ENCODE data around the gene UBE4B. TPM values are rescaled to one million over a fixed set of nuclear protein-coding genes. Genes with fewer than 3 reads are reported as not detected.

The UBE4B gene
- total and polyA plus RNA-seq, 10 of the 15 experiments (the other 5 are each of a cell fraction or from before 2014, with no cell fraction given) = 2.9 to 32.6 (median 20.7) TPM

- 61% methylated on average over 3 of the region's 3 CpGs for WGBS (ENCODE audit: insufficient coverage, insufficient replicate concordance, low lambda C conversion rate, missing lambda C conversion rate)
- H3K4me3 ChIP-seq = no peak overlapping the region
- H3K4me1 ChIP-seq (ENCODE audit: control insufficient read depth, insufficient read depth, low read length) = peaks cover 10% of the 10 kb centered on the region
- FAIRE-seq = no peak
- CTCF ChIA-PET = interaction anchor here (0.6 to 1.3 kb wide), 7 partner anchors 12 to 272 kb away, joined by 3 to 5 read pairs (median 3); no protein-coding TSS in a partner anchor
- in situ Hi-C loops (cut with MboI) = no loop called here
- no peaks in the 10 kb centered on the region for H3K9me3 ChIP-seq (replicated peaks; ENCODE audit: control insufficient read depth, insufficient read depth, low read length)
- H3K27ac ChIP-seq (ENCODE audit: control insufficient read depth, insufficient read depth) = no peak overlapping the region
- no peak for ATAC-seq
- no peak overlapping the region for H2AFZ ChIP-seq (ENCODE audit: control insufficient read depth, low read depth, low read length)
- DNase-seq (ENCODE audit: low read depth, low spot score) = no peak
- TF ChIP-seq ZNF622 (IDR thresholded peaks at IDR 0.05) (no peak), MTA3 (IDR thresholded peaks at IDR 0.05; ENCODE audit: borderline replicate concordance, low read length) (no peak), HDAC6 (IDR thresholded peaks at IDR 0.05; ENCODE audit: unreplicated experiment) (no peak), DPF2 (IDR thresholded peaks at IDR 0.05) (no peak), CHD2 (IDR thresholded peaks at IDR 0.05; ENCODE audit: borderline replicate concordance, low read depth, low read length) (no peak), SMARCA5 (IDR thresholded peaks at IDR 0.05) (no peak), ZNF384 (IDR thresholded peaks at IDR 0.05; ENCODE audit: borderline replicate concordance, low read depth, low read length) (no peak), NFYA (IDR thresholded peaks at IDR 0.05; ENCODE audit: borderline replicate concordance, low read depth, low read length) (no peak), RFX5 (IDR thresholded peaks at IDR 0.05; ENCODE audit: low read depth, low read length) (no peak), ZNF687 (IDR thresholded peaks at IDR 0.05) (no peak), CREB1 (IDR thresholded peaks at IDR 0.05; ENCODE audit: low read depth) (no peak), NR2C2 (IDR thresholded peaks at IDR 0.05; ENCODE audit: borderline replicate concordance, control insufficient read depth, insufficient read length, low read depth) (no peak), IRF4 (IDR thresholded peaks at IDR 0.05; ENCODE audit: low read depth, low read length) (no peak)
- H3K36me3 ChIP-seq (ENCODE audit: control insufficient read depth in 2 of 2, insufficient read depth in 2 of 2, low read length in 1 of 2) = no peaks in the 10 kb centered on the region
- H3K9ac ChIP-seq (ENCODE audit: control insufficient read depth, insufficient read depth, low read length) = no peak overlapping the region
- H3K79me2 ChIP-seq (ENCODE audit: control insufficient read depth, insufficient read depth, low read length) = peaks cover 21% of the 10 kb centered on the region
- H4K20me1 ChIP-seq (ENCODE audit: control insufficient read depth, insufficient read depth) = no peaks in the 10 kb centered on the region
- H3K27me3 ChIP-seq (replicated peaks in 1 of 2; ENCODE audit: control insufficient read depth in 2 of 2, insufficient read depth in 2 of 2, low read length in 1 of 2) = no peaks in the 10 kb centered on the region
- TSS peak; percentile 35 for BruUV-seq (replicated peaks)
- H3K4me2 ChIP-seq (ENCODE audit: control insufficient read depth, insufficient read depth) = 0 out of 2 replicates have a peak overlapping the region, but pooled peaks have one; percentile 35
- SMC1A ChIA-PET (ENCODE audit: uncharacterized antibody, unreplicated experiment) = interaction anchor here (0.7 to 2.6 kb wide), 10 partner anchors 10 to 299 kb away, joined by 3 to 7 read pairs (median 3); no protein-coding TSS in a partner anchor
- intact Hi-C loops (cut with micrococcal nuclease; ENCODE audit: unreplicated experiment) = loop anchor here (5.0 kb wide), 1 partner anchor 214 kb away; no protein-coding TSS in a partner anchor
- RAD21 ChIA-PET (ENCODE audit: unreplicated experiment) = interaction anchor here (0.8 to 1.4 kb wide), 4 partner anchors 8 to 150 kb away, joined by 3 to 4 read pairs (median 3); no protein-coding TSS in a partner anchor
- POLR2A ChIA-PET = interaction anchor here (0.6 kb wide), 2 partner anchors 42 to 66 kb away, joined by 3 to 6 read pairs; no protein-coding TSS in a partner anchor
Measured at GRCh38 chr1:10213186-10213705, 180.5 kb downstream of the UBE4B start.
